NCI-H146 treated with DMSO at 0.1 percent for 48 hours (cell line): ENCODE results near the gene OOEP.
"Not testable (repeated sequence)": the region's sequence is repeated elsewhere in the genome, so short reads cannot be mapped to it uniquely, and the experiment has no call there.

Source experiments
- DNase-seq: peaks from one replicate; lab custom pipeline; 2025; ENCODE audit not compliant: unreplicated experiment; lab: John Stamatoyannopoulos, UW

Gene OOEP

DNA sequence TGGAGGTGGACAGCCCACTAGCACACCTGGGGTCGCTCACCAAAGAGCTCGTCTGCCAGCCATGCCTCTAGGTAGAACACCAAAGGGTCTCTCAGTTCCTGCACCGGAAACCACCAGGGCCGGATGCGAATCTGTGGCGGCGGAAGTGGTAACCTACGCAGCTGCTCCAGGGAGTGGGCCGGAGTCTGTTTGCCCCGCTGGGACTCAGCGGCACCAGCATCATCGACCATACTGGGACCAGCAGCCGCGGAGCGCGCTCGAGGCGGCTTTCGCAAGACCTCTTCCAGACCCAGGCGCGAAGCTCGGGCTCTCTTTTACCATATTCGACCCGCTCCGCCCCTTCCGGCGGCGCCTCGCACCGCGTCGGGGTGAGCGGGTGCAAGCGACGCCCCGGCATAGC, at the start of gene OOEP:
OOEP (minus strand) TSS at position 335 of the 400 bp plus-strand sequence; CDS start at position 230, 105 bp downstream.
- no peak for DNase-seq

DNA sequence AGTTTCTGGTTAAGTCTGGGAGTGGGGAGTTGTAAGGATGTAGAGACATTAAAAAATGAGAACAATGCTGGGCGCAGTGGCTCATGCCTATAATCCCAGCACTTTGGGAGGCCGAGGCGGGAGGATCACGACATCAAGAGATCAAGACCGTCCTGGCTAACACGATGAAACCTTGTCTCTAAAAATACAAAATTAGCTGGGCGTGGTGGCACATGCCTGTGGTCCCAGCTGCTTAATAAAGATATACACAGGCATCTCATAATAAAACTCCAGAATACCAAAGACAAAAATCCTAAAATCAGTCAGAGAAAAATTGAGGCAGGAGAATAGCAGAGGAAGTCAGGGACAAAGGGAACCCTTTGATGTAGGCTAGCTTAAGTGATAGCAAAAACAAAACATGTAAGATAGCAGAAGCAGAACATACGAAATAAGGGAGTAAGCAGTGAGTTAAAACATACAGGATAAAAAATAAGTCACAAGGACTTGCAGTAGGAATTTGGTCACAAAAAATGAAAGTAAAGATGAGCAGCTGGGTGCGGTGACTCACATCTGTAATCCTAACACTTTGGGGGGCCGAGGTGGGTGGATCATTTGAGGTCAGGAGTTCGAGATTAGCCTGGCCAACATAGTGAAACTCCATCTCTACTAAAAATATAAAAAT, 48.5 kb upstream of the OOEP start:
- no peak for DNase-seq

DNA sequence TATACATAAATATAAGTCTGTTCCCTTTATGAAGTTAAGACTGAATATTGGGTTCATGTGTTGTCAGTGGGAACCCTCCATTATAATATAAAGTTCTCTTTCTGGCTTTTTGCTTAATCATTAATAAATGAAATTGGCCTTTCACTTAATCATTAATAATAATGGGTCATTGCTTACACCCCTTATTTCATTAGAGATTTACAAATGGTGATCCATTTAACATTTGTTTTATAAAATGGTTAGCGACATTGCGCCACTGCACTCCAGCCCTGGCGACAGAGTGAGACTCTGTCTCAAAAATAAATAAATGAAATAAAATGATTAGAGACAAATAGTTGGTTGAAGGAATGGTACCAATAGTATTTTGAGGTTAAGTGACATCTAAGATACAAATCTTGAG, 43.4 kb upstream of the OOEP start:
- no peak for DNase-seq

DNA sequence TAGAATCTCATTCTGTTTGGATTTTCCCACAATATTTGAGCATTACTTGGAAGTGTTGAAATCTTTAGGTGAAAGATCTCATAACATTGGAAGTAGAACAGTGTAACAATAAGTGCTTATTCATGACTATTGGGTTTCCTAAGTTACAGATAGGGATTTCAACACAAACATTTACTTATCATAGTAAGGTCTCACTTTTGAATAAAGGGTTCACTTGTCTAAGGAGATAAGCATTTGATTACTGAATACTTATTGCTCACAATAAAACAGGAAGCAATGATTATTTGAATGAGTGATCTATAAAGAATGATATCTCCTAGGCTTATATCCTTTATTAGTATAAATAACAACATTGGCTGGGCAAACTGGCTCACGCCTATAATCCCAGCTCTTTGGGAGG, 39.7 kb upstream of the OOEP start:
- DNase-seq: no peak

DNA sequence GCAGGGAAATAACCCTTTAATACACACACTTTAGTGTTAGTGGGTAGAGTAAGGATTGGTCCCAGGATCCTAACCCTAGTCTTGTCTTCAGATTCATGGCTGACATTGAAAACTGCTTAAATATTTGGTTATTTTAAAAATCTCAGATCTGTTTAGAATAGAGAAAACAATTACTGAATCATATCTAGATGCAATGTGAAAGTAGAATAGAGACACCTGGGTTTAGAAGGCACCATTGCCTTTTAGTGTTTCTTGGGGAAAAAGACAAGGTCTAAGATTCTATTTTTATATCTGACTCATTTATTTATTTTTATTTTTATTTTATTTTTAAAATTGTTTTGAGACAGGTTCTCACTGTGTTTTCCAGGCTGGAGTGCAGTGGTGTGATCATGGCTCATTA, 31.0 kb upstream of the OOEP start:
- DNase-seq: no peak

DNA sequence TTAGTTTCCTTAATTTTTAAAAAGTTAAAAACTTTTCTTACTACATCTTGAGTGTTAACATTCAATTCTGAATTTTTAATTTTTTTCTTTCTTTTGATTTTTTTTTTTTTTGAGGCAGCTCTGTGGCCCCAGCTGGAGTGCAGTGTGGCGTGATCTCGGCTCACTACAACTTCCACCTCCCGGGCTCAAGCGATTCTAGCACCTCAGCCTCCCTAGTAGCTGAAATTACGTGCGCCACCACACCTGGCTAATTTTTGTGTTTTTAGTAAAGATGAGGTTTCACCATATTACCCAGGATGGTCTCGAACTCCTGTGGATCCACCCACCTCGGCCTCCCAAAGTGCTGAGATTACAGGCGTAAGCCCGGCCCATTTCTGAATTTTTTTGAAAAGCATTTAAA, 26.2 kb upstream of the OOEP start:
- no peak for DNase-seq

DNA sequence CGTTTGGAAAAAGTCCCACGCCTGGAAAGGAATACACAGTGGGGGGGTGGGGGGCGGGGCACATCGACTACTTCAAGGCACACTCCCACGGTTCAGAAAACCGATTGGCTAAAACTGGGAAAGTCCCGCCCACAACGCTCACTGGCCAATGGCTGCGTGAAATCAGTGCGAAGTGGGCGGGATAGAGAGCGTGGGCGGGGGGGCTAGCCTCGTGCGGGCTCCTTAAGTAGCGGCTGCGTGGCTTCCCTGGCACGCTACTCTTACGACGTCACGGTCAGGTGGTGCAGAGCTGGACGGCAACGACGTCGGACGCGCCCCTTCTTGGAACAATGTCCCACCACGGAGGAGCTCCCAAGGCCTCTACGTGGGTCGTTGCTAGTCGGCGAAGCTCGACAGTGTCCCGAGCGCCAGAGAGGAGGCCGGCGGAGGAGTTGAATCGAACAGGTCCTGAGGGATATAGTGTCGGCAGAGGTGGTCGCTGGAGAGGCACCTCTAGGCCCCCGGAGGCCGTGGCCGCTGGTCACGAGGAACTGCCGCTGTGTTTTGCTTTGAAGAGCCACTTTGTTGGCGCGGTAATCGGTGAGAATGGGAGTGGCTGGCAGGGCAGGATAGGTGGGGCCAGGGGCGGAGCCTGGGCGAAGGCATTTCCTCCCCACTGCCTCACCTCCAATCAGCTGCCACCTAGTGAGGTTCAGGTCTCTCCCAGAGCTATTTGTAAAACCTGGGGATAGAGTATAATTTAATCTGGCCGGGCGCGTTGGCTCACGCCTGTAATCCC, 25.1 kb upstream of the OOEP start, which contains the start of gene DDX43:
DDX43 (plus strand) TSS at position 252 of the 778 bp plus-strand sequence; CDS start at position 330, 78 bp downstream.
- no peak for DNase-seq

DNA sequence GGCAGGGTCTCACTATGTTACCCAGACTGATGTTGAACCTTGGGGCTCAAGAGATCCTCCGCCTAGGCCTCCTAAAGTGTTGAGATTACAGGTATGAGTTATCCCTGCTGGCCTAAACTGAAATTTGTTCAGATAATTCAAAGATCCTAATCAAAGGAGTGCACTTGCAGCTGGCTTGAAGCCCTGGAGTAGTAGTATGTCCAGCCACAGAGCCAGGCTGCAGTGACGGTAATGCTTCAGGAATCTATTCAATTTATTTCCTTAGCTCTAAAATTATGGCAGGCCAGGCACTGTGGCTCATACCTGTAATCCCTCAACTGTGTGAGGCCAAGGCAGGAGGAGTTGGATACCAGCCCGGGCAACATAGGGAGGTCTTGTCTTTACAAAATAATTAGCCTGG, 23.6 kb upstream of the OOEP start:
- no peak for DNase-seq

DNA sequence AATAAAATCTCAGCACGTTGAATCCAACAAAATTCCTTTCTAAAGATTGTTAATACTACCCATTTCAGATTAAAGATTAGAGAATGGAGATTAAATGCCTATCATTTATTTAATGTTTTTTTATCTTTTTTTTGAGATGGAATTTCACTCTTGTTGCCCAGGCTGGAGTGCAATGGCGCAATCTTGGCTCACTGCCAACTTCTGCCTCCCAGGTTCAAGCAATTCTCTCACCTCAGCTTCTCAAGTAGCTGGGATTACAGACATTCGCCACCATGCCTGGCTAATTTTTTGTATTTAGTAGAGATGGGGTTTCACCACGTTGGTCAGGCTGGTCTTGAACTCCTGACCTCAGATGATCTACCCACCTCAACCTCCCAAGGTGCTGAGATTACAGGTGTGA, 22.5 kb upstream of the OOEP start:
- not testable (repeated sequence) for DNase-seq

DNA sequence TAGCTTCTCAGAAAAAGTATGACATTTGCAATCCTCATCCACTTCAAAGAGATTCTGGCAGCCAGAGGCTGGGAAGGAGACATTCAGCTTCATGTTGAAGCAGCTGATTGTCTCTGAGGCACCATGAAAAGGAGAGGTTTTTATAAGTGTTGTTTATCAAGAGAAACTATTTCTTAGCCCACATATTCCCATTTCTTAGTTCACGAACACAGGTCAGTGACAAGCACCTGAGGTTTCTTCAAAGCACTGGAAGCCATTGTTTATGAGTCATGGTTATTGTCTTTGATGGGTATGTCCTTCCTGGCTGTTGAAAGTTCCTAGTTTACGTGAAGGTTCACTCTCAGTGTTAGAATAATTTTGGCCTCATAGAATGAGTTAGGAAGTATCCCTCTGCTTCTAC, 22.0 kb upstream of the OOEP start:
- DNase-seq: no peak

DNA sequence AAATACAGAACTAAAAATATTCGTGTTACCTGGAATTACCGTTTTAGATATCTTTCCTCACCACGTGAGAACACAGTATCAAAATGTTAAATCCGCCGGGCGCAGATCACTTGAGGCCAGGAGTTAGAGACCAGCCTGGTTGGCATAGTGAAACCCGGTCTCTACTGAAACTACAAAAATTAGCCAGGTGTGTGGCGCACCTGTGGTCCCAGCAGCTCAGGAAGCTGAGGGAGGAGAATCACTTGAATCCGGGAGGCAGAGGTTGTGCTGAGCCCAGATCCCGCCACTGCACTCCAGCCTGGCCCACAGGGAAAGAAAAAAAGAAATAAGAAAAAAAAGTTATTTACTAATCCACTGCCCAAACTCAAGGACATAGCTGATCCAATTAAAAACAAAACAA, 20.2 kb upstream of the OOEP start:
- DNase-seq: no peak

DNA sequence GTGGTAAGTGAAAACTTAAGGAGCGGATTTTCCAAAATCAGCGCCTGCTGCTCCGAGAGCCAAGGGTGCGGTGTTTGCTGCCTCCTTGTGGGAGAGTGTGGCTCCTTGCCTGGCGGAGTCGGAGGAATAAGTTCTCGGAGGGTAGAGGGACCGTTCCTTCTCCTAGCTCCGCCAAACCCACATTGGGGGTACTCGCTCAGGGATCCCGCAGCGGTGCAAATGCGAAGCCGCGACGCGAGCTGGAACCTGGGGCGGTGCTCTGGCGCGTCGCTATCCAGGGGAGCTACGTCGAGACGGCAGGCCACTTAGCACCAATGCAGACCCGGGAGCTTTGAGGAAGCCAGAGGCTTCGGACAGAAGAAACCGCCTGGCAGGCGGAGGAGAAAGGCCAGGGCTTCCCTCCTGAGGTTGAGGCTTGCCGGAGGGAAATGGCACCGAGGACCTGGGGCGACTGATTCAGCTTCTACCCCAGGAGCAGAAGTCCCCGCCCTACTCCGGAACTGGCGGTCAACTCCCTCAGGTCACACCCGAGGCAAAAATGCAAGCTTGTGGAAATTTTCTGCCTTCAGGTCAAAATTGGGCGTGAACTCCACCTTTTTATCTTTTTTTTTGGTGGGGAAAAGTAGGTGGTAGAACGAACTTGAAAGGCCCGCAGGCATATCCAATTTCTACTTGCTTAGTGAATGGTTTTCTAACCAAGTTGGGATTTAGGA, 19.3 kb upstream of the OOEP start:
- DNase-seq: no peak

DNA sequence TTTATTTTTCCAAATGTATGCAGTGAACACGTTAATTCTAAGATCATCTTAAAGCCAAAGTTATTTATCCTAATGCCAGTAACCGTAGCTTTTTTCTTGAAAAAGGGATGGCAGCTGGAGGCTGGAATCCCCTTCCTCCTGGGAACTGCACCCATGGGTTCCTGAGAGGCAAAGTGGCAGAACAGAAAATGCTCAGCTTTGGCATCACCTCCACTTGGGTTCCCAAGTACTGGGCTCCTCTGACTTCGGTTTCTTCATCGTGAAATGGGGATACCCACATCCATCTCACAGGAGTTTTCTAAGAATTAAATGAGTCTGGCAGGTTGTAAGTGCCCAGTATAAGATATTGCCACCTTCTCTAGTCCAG, 18.7 kb upstream of the OOEP start:
- no peak for DNase-seq

DNA sequence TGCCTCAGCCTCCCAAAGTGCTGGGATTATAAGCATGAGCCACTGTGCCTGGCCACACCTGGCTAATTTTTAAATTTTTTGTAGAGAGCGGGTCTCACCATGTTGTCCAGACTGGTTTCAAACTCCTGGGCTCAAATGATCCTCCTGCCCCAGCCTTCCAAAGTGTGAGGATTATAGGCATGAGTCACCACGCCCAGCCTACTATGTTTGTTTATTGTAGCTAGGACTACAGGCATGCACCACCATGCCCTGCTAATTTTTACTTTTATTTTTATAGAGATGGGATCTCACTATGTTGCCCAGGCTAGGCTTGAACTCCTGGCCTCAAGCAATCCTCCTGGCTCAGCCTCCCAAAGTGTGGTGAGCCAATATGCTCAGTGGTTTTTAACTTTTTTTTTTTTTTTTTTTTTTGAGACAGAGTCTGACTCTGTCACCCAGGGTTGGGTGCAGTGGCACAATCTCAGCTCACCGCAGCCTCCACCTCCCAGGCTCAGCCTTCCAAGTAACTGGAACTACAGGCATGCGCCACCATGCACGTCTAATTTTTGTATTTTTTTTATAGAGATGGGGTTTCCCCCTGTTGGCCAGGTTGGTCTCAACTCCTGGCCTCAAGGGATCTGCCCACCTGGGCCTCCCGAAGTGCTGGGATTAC, 12.9 kb upstream of the OOEP start:
- DNase-seq: no peak

DNA sequence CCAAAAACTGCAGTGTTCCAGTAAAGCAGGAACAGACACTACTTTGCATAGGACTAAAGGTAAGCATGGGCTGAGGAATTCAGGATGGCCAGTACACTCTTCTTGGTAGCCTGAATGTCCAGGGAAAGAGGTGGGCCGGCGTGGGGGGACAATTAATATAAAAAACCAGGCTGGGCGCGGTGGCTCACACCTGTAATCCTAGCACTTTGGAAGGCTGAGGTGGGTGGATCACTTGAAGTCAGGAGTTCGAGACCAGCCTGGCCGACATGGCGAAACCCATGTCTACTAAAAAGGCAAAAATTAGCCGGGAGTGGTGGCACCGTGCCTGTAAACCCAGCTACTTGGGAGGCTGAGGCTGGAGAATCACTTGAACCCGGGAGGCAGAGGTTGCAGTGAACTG, 11.8 kb upstream of the OOEP start:
- not testable (repeated sequence) for DNase-seq

DNA sequence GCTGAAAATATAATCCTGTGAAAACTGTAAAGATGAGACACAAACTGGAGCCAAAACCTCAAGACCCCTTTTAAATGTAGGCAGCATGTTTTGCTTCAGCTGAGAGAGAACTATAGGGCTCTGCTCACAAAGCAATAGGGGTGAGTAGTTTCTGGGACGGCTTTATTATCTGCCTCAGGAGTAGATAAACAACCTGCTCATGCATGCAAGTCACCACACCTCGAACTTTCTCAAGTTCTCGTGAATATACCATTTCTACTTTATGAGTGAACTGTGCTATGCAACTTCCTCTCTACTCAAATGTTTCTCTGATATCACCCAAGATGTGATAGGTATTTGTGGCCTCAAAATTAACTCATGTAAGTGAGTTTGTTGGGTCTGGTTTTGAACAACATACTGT, 7.5 kb upstream of the OOEP start:
- no peak for DNase-seq

DNA sequence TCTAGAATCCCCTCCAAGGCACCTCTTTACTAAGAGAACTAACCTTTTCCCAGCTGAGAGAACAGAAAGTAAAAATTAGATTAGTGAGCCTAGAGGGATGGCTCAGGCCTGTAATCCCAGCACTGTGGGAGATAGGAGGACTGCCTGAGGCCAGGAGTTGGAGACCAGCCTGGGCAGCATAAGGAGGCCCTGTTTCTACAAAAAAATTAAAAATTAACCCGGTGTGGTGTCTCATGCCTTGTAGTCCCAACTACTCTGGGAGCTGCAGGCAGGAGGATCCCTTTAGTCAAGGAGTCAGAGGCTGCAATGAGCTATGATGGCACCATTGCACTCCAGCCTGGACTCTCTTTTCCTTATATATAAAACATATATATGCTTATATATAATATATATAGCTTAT, 5.5 kb upstream of the OOEP start:
- no peak for DNase-seq

DNA sequence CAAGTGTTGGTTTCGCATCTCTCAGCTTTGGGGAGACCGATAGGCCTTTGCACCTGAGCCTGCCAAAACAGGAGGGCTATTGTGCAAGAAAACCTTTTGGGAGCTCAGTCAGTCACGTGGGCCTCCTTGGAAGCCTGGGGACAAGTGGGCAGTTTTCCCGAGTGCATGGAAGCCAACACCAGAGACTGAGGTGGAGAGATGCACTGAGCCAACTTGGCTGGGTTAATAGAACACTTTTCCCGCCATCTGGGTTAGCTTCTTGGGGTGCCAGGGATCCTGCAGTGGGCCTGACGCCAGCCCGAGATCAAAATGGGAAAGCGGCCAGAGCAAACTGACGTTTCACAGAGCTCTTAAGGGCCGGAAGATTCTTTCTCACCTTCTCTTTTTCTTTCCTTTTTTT, 2.8 kb upstream of the OOEP start:
- DNase-seq: no peak

DNA sequence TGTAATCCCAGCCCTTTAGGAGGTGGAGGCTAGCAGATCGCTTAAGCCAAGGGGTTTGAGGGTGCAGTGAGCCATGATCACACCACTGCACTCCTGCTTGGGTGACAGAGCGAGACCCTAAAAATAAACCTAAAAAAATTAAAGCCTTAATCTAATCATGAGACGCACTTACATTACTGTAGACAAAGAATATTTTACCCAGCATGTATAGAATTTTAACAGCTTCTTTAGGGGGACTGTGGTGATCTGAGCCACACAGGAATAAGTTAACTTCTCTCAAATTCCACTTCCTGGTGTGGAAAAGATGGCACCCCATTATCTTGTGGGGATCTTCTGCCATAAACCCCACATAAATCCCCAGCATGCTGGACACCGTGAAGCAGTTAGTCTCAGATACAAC, 2.3 kb upstream of the OOEP start:
- no peak for DNase-seq

DNA sequence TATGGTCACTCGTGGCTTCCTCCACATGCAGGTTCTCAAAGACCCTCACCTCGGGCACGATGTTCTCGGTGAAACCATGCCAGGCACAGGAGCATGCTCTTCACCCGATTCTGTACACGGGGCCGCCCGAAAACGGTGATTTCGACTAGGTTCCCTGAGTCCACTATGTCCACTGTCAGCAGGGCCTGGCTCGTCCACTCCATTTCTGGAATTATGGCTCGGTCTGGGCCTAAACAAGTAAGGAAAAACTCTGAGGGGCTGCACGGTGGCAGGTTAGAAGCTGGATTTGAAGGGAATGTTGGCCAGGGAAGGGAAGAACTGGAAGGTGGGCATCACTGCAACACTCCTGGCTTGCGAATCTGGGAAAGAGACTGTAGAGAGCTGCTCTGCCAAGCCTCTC, 540 bp downstream of the OOEP start:
- DNase-seq: no peak

DNA sequence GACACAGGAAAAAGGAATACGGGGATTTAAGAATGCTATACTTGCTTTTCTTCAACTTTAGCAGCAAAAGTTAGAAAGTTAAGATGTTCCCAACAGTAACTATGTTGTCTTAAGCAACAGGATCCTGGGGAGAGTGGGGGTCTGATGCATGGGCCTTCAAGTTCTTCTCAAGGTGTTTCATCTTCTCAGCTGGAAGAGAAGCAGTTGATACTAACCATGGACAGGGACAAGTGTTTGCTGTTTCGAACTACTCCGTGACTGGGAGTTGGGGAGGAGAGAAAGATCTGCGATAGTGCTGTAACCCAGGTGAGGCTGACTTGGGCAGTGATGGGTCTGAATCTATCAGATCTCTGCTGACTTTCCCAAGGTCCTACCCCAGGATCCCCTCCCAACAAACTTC, 1.0 kb downstream of the OOEP start:
- no peak for DNase-seq
